ENCODE results near the gene SLC35C1. TPM values are rescaled to one million over a fixed set of nuclear protein-coding genes. Genes with fewer than 3 reads are reported as not detected.
A peak's percentile ranks its signal among the peaks of the same experiment; 100 is the strongest.

The SLC35C1 gene
- total RNA-seq, 1 donor from 2014 or later = 31.9 TPM

DNA sequence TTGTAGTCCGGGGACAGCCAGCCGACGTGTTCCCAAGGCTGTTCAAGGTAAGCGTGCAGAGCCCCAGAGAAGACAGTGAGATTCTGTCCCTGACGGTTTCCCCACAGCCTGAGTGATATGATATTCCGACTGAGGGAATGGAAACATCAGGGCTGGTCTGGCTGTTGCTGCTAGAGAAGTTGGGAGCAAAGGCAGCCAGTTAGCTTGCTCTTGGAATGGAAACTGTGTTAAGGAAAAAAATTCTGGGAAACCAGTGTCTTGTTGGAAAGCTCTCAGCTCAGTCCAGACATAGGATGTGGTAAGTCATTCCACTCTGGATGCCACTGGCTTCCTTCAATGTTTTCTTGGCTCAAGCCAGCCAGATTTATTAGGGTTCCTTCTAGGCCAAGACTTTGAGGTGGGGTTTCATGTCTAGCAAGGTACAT lies 51.1 kb downstream of the SLC35C1 start:
- TF ChIP-seq, protein P1, sequence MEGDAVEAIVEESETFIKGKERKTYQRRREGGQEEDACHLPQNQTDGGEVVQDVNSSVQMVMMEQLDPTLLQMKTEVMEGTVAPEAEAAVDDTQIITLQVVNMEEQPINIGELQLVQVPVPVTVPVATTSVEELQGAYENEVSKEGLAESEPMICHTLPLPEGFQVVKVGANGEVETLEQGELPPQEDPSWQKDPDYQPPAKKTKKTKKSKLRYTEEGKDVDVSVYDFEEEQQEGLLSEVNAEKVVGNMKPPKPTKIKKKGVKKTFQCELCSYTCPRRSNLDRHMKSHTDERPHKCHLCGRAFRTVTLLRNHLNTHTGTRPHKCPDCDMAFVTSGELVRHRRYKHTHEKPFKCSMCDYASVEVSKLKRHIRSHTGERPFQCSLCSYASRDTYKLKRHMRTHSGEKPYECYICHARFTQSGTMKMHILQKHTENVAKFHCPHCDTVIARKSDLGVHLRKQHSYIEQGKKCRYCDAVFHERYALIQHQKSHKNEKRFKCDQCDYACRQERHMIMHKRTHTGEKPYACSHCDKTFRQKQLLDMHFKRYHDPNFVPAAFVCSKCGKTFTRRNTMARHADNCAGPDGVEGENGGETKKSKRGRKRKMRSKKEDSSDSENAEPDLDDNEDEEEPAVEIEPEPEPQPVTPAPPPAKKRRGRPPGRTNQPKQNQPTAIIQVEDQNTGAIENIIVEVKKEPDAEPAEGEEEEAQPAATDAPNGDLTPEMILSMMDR (IDR thresholded peaks at IDR 0.05) = no peak
- peaks cover 35% of the 10 kb centered on the region for H3K4me1 Mint-ChIP-seq (ENCODE audit: low read depth)
- DNase-seq (ENCODE audit: low spot score) = no peak
- H3K9me3 Mint-ChIP-seq (ENCODE audit: low read depth) = no peaks in the 10 kb centered on the region
- peaks cover 8% of the 10 kb centered on the region for H3K36me3 Mint-ChIP-seq (ENCODE audit: low read depth)
- H3K27me3 Mint-ChIP-seq (ENCODE audit: low read depth) = no peaks in the 10 kb centered on the region
- no peak overlapping the region for H3K4me3 Mint-ChIP-seq (ENCODE audit: unreplicated experiment)
- peak overlapping the region; percentile 59 for H3K27ac Mint-ChIP-seq (ENCODE audit: unreplicated experiment)

DNA sequence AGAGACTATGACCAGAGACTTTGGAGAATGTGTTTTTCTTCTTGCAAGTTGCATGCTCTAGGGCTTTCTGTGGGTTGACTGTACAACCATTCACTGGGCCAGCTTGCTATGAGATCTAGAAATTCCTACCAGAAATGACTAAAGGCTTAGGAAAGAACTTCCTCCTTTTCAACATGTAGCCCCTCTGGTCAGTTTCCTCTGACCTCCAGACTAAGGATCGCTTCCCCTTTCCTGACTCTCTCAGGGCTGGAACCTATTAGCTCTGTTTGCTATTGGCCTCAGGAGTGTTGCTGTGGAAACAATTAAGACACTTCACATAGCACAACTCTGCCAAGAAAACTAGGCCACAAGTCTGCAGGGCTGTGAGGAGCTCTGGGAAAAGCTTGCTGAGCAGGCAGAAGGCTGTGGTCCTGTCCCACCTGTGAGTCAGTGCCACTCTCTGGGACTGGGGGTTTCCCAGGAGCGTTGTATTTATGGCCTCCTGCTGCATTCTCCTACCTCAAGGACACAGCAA lies 53.1 kb downstream of the SLC35C1 start:
- TF ChIP-seq, protein P1 (IDR thresholded peaks at IDR 0.05) = no peak
- peak overlapping the region; percentile 80 for H3K27ac Mint-ChIP-seq (ENCODE audit: unreplicated experiment)
- H3K27me3 Mint-ChIP-seq (ENCODE audit: low read depth) = no peaks in the 10 kb centered on the region
- peaks cover 35% of the 10 kb centered on the region for H3K4me1 Mint-ChIP-seq (ENCODE audit: low read depth)
- no peaks in the 10 kb centered on the region for H3K9me3 Mint-ChIP-seq (ENCODE audit: low read depth)
- no peak for DNase-seq (ENCODE audit: low spot score)
- H3K4me3 Mint-ChIP-seq (ENCODE audit: unreplicated experiment) = no peak overlapping the region
- peaks cover 23% of the 10 kb centered on the region for H3K36me3 Mint-ChIP-seq (ENCODE audit: low read depth)

DNA sequence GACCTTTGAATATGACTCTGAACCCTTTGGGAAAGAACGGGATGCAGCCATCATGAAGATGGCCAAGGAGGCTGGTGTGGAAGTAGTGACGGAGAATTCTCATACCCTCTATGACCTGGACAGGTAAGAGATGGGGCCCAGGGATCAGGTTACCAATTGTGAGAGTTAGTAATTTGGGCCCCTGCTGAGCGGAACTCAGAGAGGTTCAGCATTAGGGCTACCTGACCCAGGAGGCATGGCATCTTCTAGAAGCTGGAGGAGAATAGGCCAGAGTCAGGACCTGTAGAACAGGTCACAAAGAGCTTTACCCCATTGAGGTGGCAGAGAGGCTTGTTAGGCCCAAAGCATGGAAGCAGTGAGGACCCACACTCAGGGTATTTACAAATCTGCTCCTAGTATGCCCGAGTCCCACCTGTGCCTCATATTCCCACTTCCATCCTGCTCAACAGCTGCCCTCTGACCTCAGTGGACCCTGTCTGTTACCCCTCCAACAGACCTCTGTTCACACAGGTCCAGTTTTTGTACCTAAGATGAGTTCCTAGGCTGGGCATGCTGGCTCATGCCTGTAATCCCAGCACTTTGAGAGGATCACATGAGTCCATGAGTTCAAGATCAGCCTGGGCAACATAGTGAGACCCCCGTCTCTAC lies 53.9 kb downstream of the SLC35C1 start:
- no peak overlapping the region for H3K4me3 Mint-ChIP-seq (ENCODE audit: unreplicated experiment)

DNA sequence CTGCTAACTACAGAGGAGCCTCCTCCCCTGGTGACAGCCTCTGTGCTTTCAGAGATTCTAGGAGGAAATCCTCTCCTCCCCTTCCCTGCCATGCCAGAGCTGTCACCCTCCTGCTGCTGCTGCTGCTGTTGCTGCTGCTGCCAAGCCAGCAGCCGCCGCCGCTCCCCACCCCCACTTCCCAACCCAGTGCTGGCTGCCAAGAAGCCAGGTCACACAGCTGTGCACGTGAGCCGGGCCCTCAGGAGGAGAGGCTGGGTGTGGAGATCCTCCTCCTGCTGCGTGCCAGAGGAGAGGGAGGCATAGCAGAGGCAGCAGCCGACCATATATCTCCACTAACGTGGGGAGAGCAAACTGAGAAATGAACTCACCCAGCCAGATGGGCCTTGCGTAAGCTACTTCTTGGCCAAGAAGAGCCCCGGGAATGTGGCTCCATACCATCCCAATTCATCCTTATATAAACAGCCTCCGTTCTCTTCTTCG lies 54.8 kb downstream of the SLC35C1 start:
- H3K27ac Mint-ChIP-seq (ENCODE audit: unreplicated experiment) = peak overlapping the region; percentile 92
- no peaks in the 10 kb centered on the region for H3K9me3 Mint-ChIP-seq (ENCODE audit: low read depth)
- no peaks in the 10 kb centered on the region for H3K27me3 Mint-ChIP-seq (ENCODE audit: low read depth)
- peak; percentile 98 for DNase-seq (ENCODE audit: low spot score)
- H3K4me1 Mint-ChIP-seq (ENCODE audit: low read depth) = peaks cover 35% of the 10 kb centered on the region
- H3K36me3 Mint-ChIP-seq (ENCODE audit: low read depth) = peaks cover 24% of the 10 kb centered on the region
- TF ChIP-seq, protein P1 (IDR thresholded peaks at IDR 0.05) = no peak
- H3K4me3 Mint-ChIP-seq (ENCODE audit: unreplicated experiment) = no peak overlapping the region

More for the DNA sequence above, 53.9 kb downstream of the SLC35C1 start:
- Mint-ChIP-seq H3K4me1 (ENCODE audit: low read depth) (peaks cover 35% of the 10 kb centered on the region), H3K36me3 (ENCODE audit: low read depth) (peaks cover 24% of the 10 kb centered on the region), H3K27ac (ENCODE audit: unreplicated experiment) (peak overlapping the region; percentile 92), H3K9me3 (ENCODE audit: low read depth) (no peaks in the 10 kb centered on the region), H3K27me3 (ENCODE audit: low read depth) (no peaks in the 10 kb centered on the region)
- DNase-seq (ENCODE audit: low spot score) = no peak
- TF ChIP-seq, protein P1 (IDR thresholded peaks at IDR 0.05) = no peak

DNA sequence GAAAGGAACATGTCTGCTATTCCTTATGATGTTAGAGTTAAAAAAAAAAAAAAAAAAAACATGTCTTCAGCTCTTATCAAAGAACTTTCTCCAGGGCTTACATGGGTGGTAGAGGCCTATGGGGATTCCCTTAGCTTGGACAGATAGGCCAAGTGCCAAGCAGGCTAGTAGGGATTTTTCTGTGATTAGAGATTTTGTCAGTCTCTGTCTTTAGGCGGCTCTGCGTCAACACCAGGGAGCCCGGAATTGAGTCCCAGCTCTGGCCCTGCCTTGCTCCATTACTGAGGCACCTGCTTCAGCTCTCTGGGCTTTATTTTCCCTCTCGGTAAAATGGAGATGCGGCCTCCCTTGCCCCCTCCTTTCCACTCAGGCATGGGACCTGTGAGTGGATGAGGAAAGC lies 55.4 kb downstream of the SLC35C1 start:
- Mint-ChIP-seq H3K4me1 (ENCODE audit: low read depth) (peaks cover 35% of the 10 kb centered on the region), H3K27ac (ENCODE audit: unreplicated experiment) (peak overlapping the region; percentile 92), H3K4me3 (ENCODE audit: unreplicated experiment) (no peak overlapping the region), H3K9me3 (ENCODE audit: low read depth) (no peaks in the 10 kb centered on the region), H3K36me3 (ENCODE audit: low read depth) (peaks cover 24% of the 10 kb centered on the region), H3K27me3 (ENCODE audit: low read depth) (no peaks in the 10 kb centered on the region)
- DNase-seq (ENCODE audit: low spot score) = no peak
- TF ChIP-seq, protein P1 (IDR thresholded peaks at IDR 0.05) = no peak

Data from chondrocyte (in vitro differentiated cells).